K562 (cell line): Measurements from ENCODE around the gene MYH15. TPM values are rescaled to one million over a fixed set of nuclear protein-coding genes. Genes with fewer than 3 reads are reported as not detected.

Experiments used
- ATAC-seq: fragments of 200-7000 bp; cut with Tn5 transposase; 3 replicates; pipeline ENCODE4 v1.9.1; 2020; ENCODE audit warnings: moderate library complexity
- BruUV-seq: library from RNA; stranded (reverse); fragments of 400-500 nt; replicated peaks from 2 replicates; lab custom pipeline; 2021; lab: Mats Ljungman, UMichigan
- CTCF ChIA-PET: fragments of 300-600 bp; formaldehyde crosslinking; extraction: SDS; loops from one replicate; lab custom pipeline; 2021; ENCODE audit warnings: low intra/inter-chr PET ratio; lab: Yijun Ruan, JAX
- POLR2A ChIA-PET: fragments of 300-600, 350-650 bp; sonication (Branson Sonifier 250); formaldehyde crosslinking; extraction: SDS; loops from one replicate; lab custom pipeline; 2021; ENCODE audit warnings: antibody characterized with exemption, inconsistent platforms; lab: Yijun Ruan, JAX
- DNase-seq, 4 experiments: peaks; one replicate each; pipeline versions ENCODE4 v3.0.0 to v3.0.0-alpha.2; 2011 to 2018; ENCODE audit warnings: low spot score in 3 of 4, mixed read lengths in 3 of 4; ENCODE audit errors: extremely low read depth in 1 of 4
- FAIRE-seq: peaks from 2 replicates; lab custom pipeline; 2011; peaks lifted over from hg19 to GRCh38; lab: Jason Lieb, UNC
- H2AFZ ChIP-seq: 2 replicates; pipeline ENCODE4 v1.6.0; 2011; ENCODE audit warnings: low read depth, low read length, control low read depth, inconsistent platforms
- H3K27ac ChIP-seq: fragments of 200-600 bp; 3 replicates; pipeline ENCODE4 v1.8.0; 2011; ENCODE audit warnings: low read depth, mild to moderate bottlenecking, control low read depth, inconsistent platforms, low read length, moderate library complexity, mixed read lengths; ENCODE audit errors: extremely low read depth
- H3K27me3 ChIP-seq, 2 experiments: fragments of 300-600 bp in 1 of 2; 2 replicates in 1 of 2; 3 replicates in 1 of 2; pipeline versions ENCODE4 v1.6.0 to v1.8.0; 2011; ENCODE audit warnings: inconsistent platforms in 2 of 2, low read length in 2 of 2, mild to moderate bottlenecking in 1 of 2, mixed read lengths in 1 of 2, moderate library complexity in 1 of 2; ENCODE audit not compliant: control insufficient read depth in 2 of 2, insufficient read depth in 2 of 2
- H3K36me3 ChIP-seq: fragments of 300-600 bp; 3 replicates; pipeline ENCODE4 v1.8.0; 2011; ENCODE audit warnings: mild to moderate bottlenecking, low read length, inconsistent platforms; ENCODE audit not compliant: control insufficient read depth, insufficient read depth
- H3K4me1 ChIP-seq, 2 experiments: fragments of 200-600 bp in 1 of 2; replicated peaks in 1 of 2; 2 replicates in 1 of 2; 3 replicates in 1 of 2; pipeline versions ENCODE4 v1.5.1 to v1.8.0; 2011; ENCODE audit warnings: inconsistent platforms in 2 of 2, low read length in 2 of 2, mild to moderate bottlenecking in 1 of 2, mixed read lengths in 1 of 2, moderate library complexity in 1 of 2; ENCODE audit not compliant: control insufficient read depth in 2 of 2, insufficient read depth in 2 of 2
- H3K4me2 ChIP-seq: 2 replicates; pipeline ENCODE4 v1.6.1; 2011; ENCODE audit warnings: low read length, control low read depth, inconsistent platforms, mixed read lengths; ENCODE audit not compliant: insufficient read depth
- H3K4me3 ChIP-seq: fragments of 200-600 bp; sonication (generic), shearing (Covaris generic); 2 replicates; pipeline ENCODE4 v1.5.1; 2016; ENCODE audit warnings: control low read depth, inconsistent platforms
- H3K79me2 ChIP-seq: fragments of 200-600 bp; 3 replicates; pipeline ENCODE4 v1.8.0; 2011; ENCODE audit warnings: low read length, inconsistent platforms; ENCODE audit not compliant: control insufficient read depth, insufficient read depth
- H3K9ac ChIP-seq, 2 experiments: 2 replicates each; pipeline versions ENCODE4 v1.6.0 to v1.6.1; 2011; ENCODE audit warnings: low read depth in 2 of 2, low read length in 2 of 2, control low read depth in 1 of 2, inconsistent platforms in 1 of 2, mild to moderate bottlenecking in 1 of 2, mixed read lengths in 1 of 2; ENCODE audit not compliant: insufficient read depth in 1 of 2
- H3K9me1 ChIP-seq: one replicate; pipeline ENCODE4 v1.6.0; 2011; ENCODE audit warnings: inconsistent platforms, mild to moderate bottlenecking, low read length, moderate library complexity; ENCODE audit not compliant: control insufficient read depth, insufficient read depth
- H3K9me3 ChIP-seq: replicated peaks from 2 replicates; pipeline ENCODE4 v1.5.1; 2011; ENCODE audit warnings: low read depth, low read length, inconsistent platforms; ENCODE audit not compliant: control insufficient read depth, insufficient read depth
- H4K20me1 ChIP-seq: replicated peaks from 2 replicates; pipeline ENCODE4 v1.6.1; 2011; ENCODE audit warnings: low read length, inconsistent platforms, mixed read lengths; ENCODE audit not compliant: control insufficient read depth, insufficient read depth
- FOS ChIP-seq: IDR thresholded peaks from 3 replicates; pipeline ENCODE4 v1.6.1; 2011; ENCODE audit not compliant: insufficient read length; ENCODE audit errors: extremely low read depth
- MIER1 ChIP-seq: fragments of 450-650 bp; IDR thresholded peaks from 2 replicates; pipeline ENCODE4 v1.6.1; 2016; ENCODE audit warnings: antibody characterized with exemption, mild to moderate bottlenecking, low read depth
- SIX5 ChIP-seq, 2 experiments: IDR thresholded peaks; 2 replicates each; pipeline ENCODE4 v1.6.1; 2011; ENCODE audit warnings: low read length in 2 of 2, borderline replicate concordance in 1 of 2, low read depth in 1 of 2, mild to moderate bottlenecking in 1 of 2, moderate library complexity in 1 of 2; ENCODE audit not compliant: insufficient read depth in 1 of 2
- TEAD2 ChIP-seq: fragments of 450-650 bp; IDR thresholded peaks from 2 replicates; pipeline ENCODE4 v1.6.1; 2016; ENCODE audit warnings: missing genetic modification characterization, control low read depth, missing compliant biosample characterization
- ZC3H4 ChIP-seq: sonication (generic); formaldehyde crosslinking; IDR thresholded peaks from 2 replicates; pipeline ENCODE4 v1.9.0; 2021; ENCODE audit warnings: missing genetic modification reagents, borderline replicate concordance
- ZFPM2 ChIP-seq: fragments of 250-450 bp; sonication (Bioruptor Pico); IDR thresholded peaks from 2 replicates; pipeline ENCODE4 v1.5.1; 2022; ENCODE audit warnings: mild to moderate bottlenecking
- ZNF224 ChIP-seq: sonication (generic); formaldehyde crosslinking; IDR thresholded peaks from 2 replicates; pipeline ENCODE4 v1.8.0; 2022; ENCODE audit warnings: mild to moderate bottlenecking, missing genetic modification reagents
- ZNF764 ChIP-seq: fragments of 250-450 bp; sonication (Bioruptor Pico); IDR thresholded peaks from 2 replicates; pipeline ENCODE4 v1.4.0; 2020; ENCODE audit warnings: low read depth, mild to moderate bottlenecking, moderate library complexity
- WGBS: fragments of 100-300 bp; shearing (Covaris generic); methylation state at CpG from one replicate; pipeline ENCODE4 v1.1.6; 2016; ENCODE audit warnings: low coverage, mixed read lengths; ENCODE audit not compliant: insufficient coverage; ENCODE audit errors: missing lambda C conversion rate; 5-methylcytosine and 5-hydroxymethylcytosine counted together
- in situ Hi-C: fragments of 300-500 bp; cut with MboI; formaldehyde crosslinking; loops from 4 replicates; pipeline ENCODE4 v1.15.0; 2018; ENCODE audit warnings: inconsistent platforms, mixed read lengths
- intact Hi-C: fragments of 100-400 bp; cut with micrococcal nuclease; formaldehyde crosslinking; loops from 2 replicates; pipeline ENCODE4 v1.14.2; 2022
- polyA plus RNA-seq, 8 experiments: library from polyadenylated mRNA; depleted of rRNA in 4 of 8; stranded (reverse) in 5 of 8; unstranded in 3 of 8; fragments of >200 nt; fragmentation: Nextera tagmentation in 2 of 8; fragmentation: Illumina TruSeq in 1 of 8; extraction: Ambion mirVana in 2 of 8; extraction: Trizol in 1 of 8; gene quantifications; 2 replicates each; pipeline versions ENCODE4 v1.2.1 to v1.2.3, GENCODE V29; 2011 to 2014; ENCODE audit warnings: inconsistent platforms in 1 of 8, missing spikeins in 1 of 8
- total RNA-seq, 7 experiments: library from RNA; depleted of rRNA in 6 of 7; stranded (reverse); fragments of >200 nt in 6 of 7; fragmentation: Illumina TruSeq in 2 of 7; extraction: Trizol in 2 of 7; gene quantifications; 2 replicates each; pipeline versions ENCODE4 v1.2.1 to v1.2.3, GENCODE V29; 2011 to 2021; ENCODE audit warnings: low replicate concordance in 1 of 7
- TF ChIP-seq, protein P1 (sequence below): fragments of 450-650 bp; IDR thresholded peaks from 2 replicates; pipeline ENCODE4 v1.7.0; 2016; ENCODE audit warnings: borderline replicate concordance
- TF ChIP-seq, protein P2 (sequence below): fragments of 450-650 bp; formaldehyde crosslinking; IDR thresholded peaks from 2 replicates; pipeline ENCODE4 v1.4.0; 2020; ENCODE audit warnings: mild to moderate bottlenecking, moderate library complexity

The MYH15 gene
- total and polyA plus RNA-seq, 9 of the 15 experiments (the other 6 are each of a cell fraction or from before 2014, with no cell fraction given): 0.03 to 0.29 (median 0.12) TPM

DNA sequence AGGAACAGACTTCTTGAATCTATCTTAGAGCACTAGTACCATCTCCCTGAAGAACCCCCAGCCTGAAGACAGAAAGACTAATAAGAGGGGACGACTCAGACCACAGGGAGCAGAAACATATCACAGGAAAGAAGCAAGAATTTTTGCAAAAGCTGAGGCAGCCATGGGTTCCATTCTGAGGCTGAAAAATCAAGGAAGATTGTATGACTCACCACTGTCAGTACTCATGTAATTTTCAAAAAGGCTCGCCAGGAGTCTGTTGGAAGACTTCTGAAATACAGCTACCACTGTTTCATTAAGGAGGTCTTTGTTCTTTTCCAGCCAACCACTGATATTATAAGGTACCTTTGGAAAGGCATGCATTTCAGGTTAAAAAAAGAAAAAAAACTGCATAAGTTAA lies 47.5 kb downstream of the MYH15 start:
- ATAC-seq (no peak), DNase-seq (no peak), FAIRE-seq (no peak)
- intact Hi-C loops: no loop called here
- ChIA-PET POLR2A (interaction anchor here (0.6 kb wide), 1 partner anchor 439 kb away, joined by 3 read pairs; no protein-coding TSS in a partner anchor), CTCF (no interaction called here)
- no peak overlapping the region for H3K9ac ChIP-seq
- H3K4me2 ChIP-seq: no peak overlapping the region
- no peaks in the 10 kb centered on the region for H3K4me1 ChIP-seq
- no peaks in the 10 kb centered on the region for H3K79me2 ChIP-seq
- no peaks in the 10 kb centered on the region for H3K9me3 ChIP-seq
- no TSS peak for BruUV-seq
- no peak overlapping the region for H2AFZ ChIP-seq
- no peaks in the 10 kb centered on the region for H3K36me3 ChIP-seq
- H3K9me1 ChIP-seq: no peaks in the 10 kb centered on the region
- 14% methylated on average over 1 of the region's 2 CpGs for WGBS
- in situ Hi-C loops: no loop called here
- no peaks in the 10 kb centered on the region for H3K27me3 ChIP-seq
- no peaks in the 10 kb centered on the region for H4K20me1 ChIP-seq
- H3K27ac ChIP-seq: no peak overlapping the region
- H3K4me3 ChIP-seq: no peak overlapping the region
- TF ChIP-seq FOS (no peak), MIER1 (no peak), ZFPM2 (CRISPR knock-in tag) (no peak), TEAD2 (no peak), ZC3H4 (CRISPR knock-in tag) (no peak), ZNF224 (no peak), ZNF764 (CRISPR knock-in tag) (no peak), SIX5 (IDR thresholded peaks at IDR 0.05; ENCODE audit: borderline replicate concordance in 1 of 2, insufficient read depth in 1 of 2, low read depth in 1 of 2, low read length in 2 of 2) (no peak)
- TF ChIP-seq, protein P1, sequence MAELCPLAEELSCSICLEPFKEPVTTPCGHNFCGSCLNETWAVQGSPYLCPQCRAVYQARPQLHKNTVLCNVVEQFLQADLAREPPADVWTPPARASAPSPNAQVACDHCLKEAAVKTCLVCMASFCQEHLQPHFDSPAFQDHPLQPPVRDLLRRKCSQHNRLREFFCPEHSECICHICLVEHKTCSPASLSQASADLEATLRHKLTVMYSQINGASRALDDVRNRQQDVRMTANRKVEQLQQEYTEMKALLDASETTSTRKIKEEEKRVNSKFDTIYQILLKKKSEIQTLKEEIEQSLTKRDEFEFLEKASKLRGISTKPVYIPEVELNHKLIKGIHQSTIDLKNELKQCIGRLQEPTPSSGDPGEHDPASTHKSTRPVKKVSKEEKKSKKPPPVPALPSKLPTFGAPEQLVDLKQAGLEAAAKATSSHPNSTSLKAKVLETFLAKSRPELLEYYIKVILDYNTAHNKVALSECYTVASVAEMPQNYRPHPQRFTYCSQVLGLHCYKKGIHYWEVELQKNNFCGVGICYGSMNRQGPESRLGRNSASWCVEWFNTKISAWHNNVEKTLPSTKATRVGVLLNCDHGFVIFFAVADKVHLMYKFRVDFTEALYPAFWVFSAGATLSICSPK: no peak
- TF ChIP-seq, protein P2, sequence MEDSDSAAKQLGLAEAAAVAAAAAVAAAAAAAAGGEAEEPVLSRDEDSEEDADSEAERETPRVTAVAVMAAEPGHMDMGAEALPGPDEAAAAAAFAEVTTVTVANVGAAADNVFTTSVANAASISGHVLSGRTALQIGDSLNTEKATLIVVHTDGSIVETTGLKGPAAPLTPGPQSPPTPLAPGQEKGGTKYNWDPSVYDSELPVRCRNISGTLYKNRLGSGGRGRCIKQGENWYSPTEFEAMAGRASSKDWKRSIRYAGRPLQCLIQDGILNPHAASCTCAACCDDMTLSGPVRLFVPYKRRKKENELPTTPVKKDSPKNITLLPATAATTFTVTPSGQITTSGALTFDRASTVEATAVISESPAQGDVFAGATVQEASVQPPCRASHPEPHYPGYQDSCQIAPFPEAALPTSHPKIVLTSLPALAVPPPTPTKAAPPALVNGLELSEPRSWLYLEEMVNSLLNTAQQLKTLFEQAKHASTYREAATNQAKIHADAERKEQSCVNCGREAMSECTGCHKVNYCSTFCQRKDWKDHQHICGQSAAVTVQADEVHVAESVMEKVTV (CRISPR knock-in tag): no peak
